Measurements from ENCODE around the gene ADGRA3.
A peak's percentile ranks its signal among the peaks of the same experiment; 100 is the strongest.

ADGRA3 gene

DNA sequence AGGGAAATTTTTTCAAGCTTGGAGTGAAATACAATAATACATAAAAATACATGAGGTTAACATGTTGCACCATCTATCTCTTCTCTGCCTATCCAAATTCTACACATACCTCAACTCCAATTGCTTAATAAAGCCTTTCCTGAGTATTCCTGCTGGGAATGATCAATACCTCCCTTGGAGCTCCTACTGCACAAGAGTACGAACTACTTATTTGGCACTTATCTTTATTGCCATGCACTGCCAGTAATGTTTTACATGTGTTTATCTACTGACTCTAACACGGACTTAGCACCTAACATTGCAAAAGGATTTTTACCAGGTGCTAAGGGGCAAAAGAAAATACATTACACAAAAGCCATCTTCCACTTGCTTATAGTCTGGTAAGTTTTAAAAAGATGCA lies 80.2 kb downstream of the ADGRA3 start:
- TF ChIP-seq, protein P1, sequence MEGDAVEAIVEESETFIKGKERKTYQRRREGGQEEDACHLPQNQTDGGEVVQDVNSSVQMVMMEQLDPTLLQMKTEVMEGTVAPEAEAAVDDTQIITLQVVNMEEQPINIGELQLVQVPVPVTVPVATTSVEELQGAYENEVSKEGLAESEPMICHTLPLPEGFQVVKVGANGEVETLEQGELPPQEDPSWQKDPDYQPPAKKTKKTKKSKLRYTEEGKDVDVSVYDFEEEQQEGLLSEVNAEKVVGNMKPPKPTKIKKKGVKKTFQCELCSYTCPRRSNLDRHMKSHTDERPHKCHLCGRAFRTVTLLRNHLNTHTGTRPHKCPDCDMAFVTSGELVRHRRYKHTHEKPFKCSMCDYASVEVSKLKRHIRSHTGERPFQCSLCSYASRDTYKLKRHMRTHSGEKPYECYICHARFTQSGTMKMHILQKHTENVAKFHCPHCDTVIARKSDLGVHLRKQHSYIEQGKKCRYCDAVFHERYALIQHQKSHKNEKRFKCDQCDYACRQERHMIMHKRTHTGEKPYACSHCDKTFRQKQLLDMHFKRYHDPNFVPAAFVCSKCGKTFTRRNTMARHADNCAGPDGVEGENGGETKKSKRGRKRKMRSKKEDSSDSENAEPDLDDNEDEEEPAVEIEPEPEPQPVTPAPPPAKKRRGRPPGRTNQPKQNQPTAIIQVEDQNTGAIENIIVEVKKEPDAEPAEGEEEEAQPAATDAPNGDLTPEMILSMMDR (IDR thresholded peaks at IDR 0.05): no peak

DNA sequence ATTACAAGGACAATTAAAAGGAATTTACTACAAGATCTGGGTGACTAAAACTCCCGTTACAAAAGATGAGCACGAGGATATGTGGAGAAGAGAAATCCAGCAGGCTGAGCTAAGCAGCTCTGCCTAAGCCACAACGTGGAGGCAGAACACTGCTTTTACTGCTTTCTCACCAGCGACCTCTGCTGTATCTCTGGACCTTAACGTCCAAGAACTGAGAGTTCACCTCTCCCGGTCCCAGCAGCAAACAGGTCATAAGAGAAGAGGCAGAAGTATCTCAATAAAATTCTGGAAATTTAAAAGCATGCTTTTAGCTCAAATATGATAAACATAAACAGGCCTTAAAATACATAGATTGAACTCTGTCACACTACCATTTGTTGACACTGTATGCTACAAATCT lies 81.0 kb downstream of the ADGRA3 start:
- TF ChIP-seq, protein P1 (IDR thresholded peaks at IDR 0.05): peak; percentile 42; the same call in 1 of the 2 replicates

GRCh38 chr4:22430626-22431025 lies 85.2 kb downstream of the ADGRA3 start:
- TF ChIP-seq, protein P1 (IDR thresholded peaks at IDR 0.05): no peak

DNA sequence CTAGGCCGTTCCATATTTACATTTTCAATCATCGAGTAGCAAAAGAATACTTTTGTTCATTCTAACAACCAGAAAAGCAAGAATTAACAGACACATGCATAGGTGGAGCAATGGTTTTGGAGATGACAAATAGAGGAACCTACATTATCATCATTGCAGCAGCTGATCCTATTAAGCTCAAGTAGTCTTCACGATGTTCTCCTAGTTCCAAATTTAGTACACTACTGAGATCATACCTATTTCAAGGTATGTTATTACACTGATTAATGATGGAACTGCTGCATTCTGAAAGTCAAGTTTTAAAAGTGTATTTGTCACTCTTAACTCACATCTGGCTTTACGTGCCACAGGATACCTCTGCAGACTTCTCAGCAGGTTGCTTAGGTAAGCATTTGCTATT lies 87.4 kb downstream of the ADGRA3 start:
- TF ChIP-seq, protein P1 (IDR thresholded peaks at IDR 0.05): no peak

DNA sequence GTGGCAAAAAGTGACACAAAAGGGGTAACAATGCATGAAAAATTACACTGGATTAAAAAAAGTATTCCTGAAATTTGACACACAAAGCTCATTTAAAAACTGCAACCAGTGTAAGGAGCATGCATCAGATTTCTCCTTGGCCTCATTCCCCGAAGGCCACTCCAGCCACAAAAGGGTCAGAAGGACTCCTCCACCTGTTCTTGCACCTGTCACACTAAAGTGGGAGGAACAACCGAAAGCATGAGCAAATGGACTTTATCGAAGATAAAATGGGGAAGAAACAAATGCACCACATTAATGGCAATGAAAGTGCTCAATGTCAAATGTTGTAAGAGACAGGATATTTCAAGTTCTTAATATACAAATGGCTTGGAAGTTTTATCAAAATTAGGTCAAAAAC lies 88.2 kb downstream of the ADGRA3 start:
- TF ChIP-seq, protein P1 (IDR thresholded peaks at IDR 0.05): no peak

DNA sequence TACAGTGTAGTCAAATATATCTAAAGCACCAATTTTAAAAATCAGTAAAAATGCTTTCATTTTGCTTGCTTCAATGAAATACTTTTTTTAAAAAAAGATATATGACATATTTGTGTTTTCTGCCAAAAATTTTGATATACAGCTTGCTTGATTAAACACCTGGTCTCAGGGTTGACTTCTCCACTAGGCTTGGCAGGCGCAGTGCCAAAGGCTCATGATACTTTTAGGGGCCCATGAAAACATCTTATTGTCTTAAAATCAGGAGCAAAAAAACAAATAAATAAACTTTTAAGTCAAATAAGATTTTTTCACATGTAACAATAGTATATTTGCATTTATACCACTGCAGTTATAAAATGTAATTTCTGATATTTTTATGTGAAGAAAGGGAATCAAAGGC lies 95.6 kb downstream of the ADGRA3 start:
- TF ChIP-seq, protein P1 (IDR thresholded peaks at IDR 0.05): no peak

DNA sequence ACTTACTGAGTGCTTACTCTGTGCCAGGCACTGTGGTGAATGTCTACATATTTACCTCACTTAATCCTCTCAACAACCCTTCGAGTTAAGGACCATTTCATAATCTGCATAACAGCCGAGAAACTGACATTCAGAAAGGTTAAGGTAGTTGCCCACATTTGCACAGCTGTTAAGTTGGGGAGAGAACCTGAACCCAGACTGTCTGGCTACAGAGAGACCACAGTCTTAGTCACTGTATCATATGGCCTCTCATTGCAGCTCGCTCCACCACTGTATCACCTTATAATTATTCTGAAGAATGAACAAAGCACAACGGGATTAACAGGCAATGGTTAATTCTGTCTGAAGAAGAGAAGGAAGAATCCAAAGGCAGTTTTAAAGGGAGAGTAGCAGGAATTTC lies 98.5 kb downstream of the ADGRA3 start:
- TF ChIP-seq, protein P1 (IDR thresholded peaks at IDR 0.05): no peak

DNA sequence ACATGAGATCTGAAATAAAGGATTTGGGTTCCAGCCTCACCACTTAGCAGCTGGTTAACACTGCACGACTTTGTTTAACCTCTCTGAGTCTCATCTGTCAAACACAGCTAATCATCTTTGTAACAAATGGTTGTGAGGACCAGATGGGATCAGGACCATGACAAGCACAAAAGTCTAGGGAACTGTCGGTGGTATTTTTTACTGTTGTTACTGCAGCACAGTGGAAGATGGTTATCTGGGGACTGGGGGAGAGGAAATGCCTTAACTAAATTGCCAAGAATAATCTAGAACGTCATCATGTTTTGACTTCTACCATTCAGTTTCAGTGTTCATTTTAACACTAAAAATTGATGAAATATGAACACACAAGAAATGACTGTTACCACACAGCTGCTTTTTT lies 99.5 kb downstream of the ADGRA3 start:
- TF ChIP-seq, protein P1 (IDR thresholded peaks at IDR 0.05): no peak

All from LNCAP (cell line).